ENCODE results near the gene RALGAPA2. TPM values are rescaled to one million over a fixed set of nuclear protein-coding genes. Genes with fewer than 3 reads are reported as not detected.

Gene RALGAPA2
- total and polyA plus RNA-seq, 2 experiments from 2014 or later = 13.1 to 43.4 TPM

GRCh38 chr20:20614391-20614790 is 98.1 kb downstream of the RALGAPA2 start (continued):
- TF ChIP-seq ZNF462 (CRISPR knock-in tag; IDR thresholded peaks at IDR 0.05) (no peak), EZH2phosphoT487 (IDR thresholded peaks at IDR 0.05; ENCODE audit: unreplicated experiment) (no peak), STAT1 (IDR thresholded peaks at IDR 0.05; ENCODE audit: unreplicated experiment) (no peak), ZNF114 (CRISPR knock-in tag; IDR thresholded peaks at IDR 0.05) (no peak), POLR2AphosphoS5 (IDR thresholded peaks at IDR 0.05; ENCODE audit: low read depth) (no peak), CREB1 (CRISPR knock-in tag; IDR thresholded peaks at IDR 0.05; ENCODE audit: low read depth) (no peak), EZH2 (IDR thresholded peaks at IDR 0.05; ENCODE audit: low read depth, unreplicated experiment) (no peak), CTCF (conservative IDR thresholded peaks at IDR 0.05; ENCODE audit: low read depth in 2 of 2) (no peak), NANOG (IDR thresholded peaks at IDR 0.05; ENCODE audit: borderline replicate concordance) (no peak)

- H3K9me2 ChIP-seq (ENCODE audit: insufficient read depth) = no peaks in the 10 kb centered on the region
- no peaks in the 10 kb centered on the region for H3K36me3 ChIP-seq (ENCODE audit: insufficient read depth)
- H3K4me3 Mint-ChIP-seq = no peak overlapping the region
- no peaks in the 10 kb centered on the region; the same call in 1 of the 2 replicates for H4K20me1 ChIP-seq (replicated peaks; ENCODE audit: insufficient read depth)
- H3K27me3 Mint-ChIP-seq (ENCODE audit: insufficient read depth, low read depth, poor library complexity) = peaks cover 4% of the 10 kb centered on the region
- ATAC-seq (no peak), DNase-seq (ENCODE audit: low spot score) (no peak)
- no peaks in the 10 kb centered on the region for H3K27me3 ChIP-seq (ENCODE audit: insufficient read depth)
- no peaks in the 10 kb centered on the region for H3K4me1 Mint-ChIP-seq
- no peak overlapping the region for H3K4me2 ChIP-seq
- H3K27ac ChIP-seq (ENCODE audit: low read depth) = no peak overlapping the region
- H3K27ac Mint-ChIP-seq = no peak overlapping the region
- H3K9me3 Mint-ChIP-seq = no peaks in the 10 kb centered on the region
- H3K4me1 ChIP-seq (ENCODE audit: insufficient read depth) = no peaks in the 10 kb centered on the region
- H3K4me3 ChIP-seq = no peak overlapping the region
- no peaks in the 10 kb centered on the region for H3K79me2 ChIP-seq (replicated peaks; ENCODE audit: insufficient read depth)
- no peak overlapping the region for H2AFZ ChIP-seq
- H3F3A ChIP-seq (replicated peaks; ENCODE audit: low read depth) = no peaks in the 10 kb centered on the region
- H3K36me3 Mint-ChIP-seq (ENCODE audit: low read depth) = peaks cover 3% of the 10 kb centered on the region; the same call in 2 of the 3 replicates
- TF ChIP-seq CREB1 (CRISPR knock-in tag; IDR thresholded peaks at IDR 0.05; ENCODE audit: low read depth) (no peak), JUNB (IDR thresholded peaks at IDR 0.05; ENCODE audit: unreplicated experiment) (no peak), EZH2phosphoT487 (IDR thresholded peaks at IDR 0.05; ENCODE audit: unreplicated experiment) (no peak), EZH2 (IDR thresholded peaks at IDR 0.05; ENCODE audit: low read depth, unreplicated experiment) (no peak), REST (IDR thresholded peaks at IDR 0.05; ENCODE audit: unreplicated experiment) (no peak)
Measured at GRCh38 chr20:20612251-20612650, 100.2 kb downstream of the RALGAPA2 start.
